GM10847 (cell line): Measurements from ENCODE around the gene TMEM201.

Experiments used
- POLR2A ChIP-seq: IDR thresholded peaks from 2 replicates; pipeline ENCODE4 v1.6.1; 2011; ENCODE audit not compliant: insufficient read length; ENCODE audit errors: extremely low read depth

TMEM201 gene

GRCh38 chr1:9628541-9629444, 40.1 kb downstream of the TMEM201 start:
- TF ChIP-seq POLR2A: no peak

GRCh38 chr1:9629445-9630201, 40.9 kb downstream of the TMEM201 start:
- TF ChIP-seq POLR2A: peak; percentile 25

GRCh38 chr1:9630331-9631111, 41.8 kb downstream of the TMEM201 start:
- no peak for TF ChIP-seq POLR2A

GRCh38 chr1:9631613-9632012, 42.9 kb downstream of the TMEM201 start:
- no peak for TF ChIP-seq POLR2A

GRCh38 chr1:9633493-9633892, 44.8 kb downstream of the TMEM201 start:
- no peak for TF ChIP-seq POLR2A

GRCh38 chr1:9634582-9634981, 45.9 kb downstream of the TMEM201 start:
- TF ChIP-seq POLR2A: no peak

GRCh38 chr1:9639227-9639626, 50.5 kb downstream of the TMEM201 start:
- TF ChIP-seq POLR2A: no peak

- no peak for TF ChIP-seq POLR2A
These were observed 54.9 kb downstream of the TMEM201 start for GRCh38 chr1:9643351-9644256.

- TF ChIP-seq POLR2A: no peak
These were observed 57.3 kb downstream of the TMEM201 start for GRCh38 chr1:9646037-9646436.

GRCh38 chr1:9648171-9648570, 59.5 kb downstream of the TMEM201 start:
- TF ChIP-seq POLR2A: no peak

- no peak for TF ChIP-seq POLR2A
These were observed 61.1 kb downstream of the TMEM201 start for GRCh38 chr1:9649769-9650168.

- no peak for TF ChIP-seq POLR2A
These were observed 62.5 kb downstream of the TMEM201 start for GRCh38 chr1:9651220-9651564.

- TF ChIP-seq POLR2A: peak; percentile 79
These were observed 63.1 kb downstream of the TMEM201 start, which contains the start of gene PIK3CD for GRCh38 chr1:9651565-9652378. Gene PIK3CD (plus strand): TSS chr1:9651731. CDS start chr1:9710456, 58,725 bp downstream.
